Body of pancreas (tissue), 4 donors: Measurements from ENCODE around the gene GRIK1.

Experiments
- POLR2A ChIP-seq, 3 donors: fragments of 450-650 bp; IDR thresholded peaks; one replicate each; pipeline ENCODE4 v1.6.1; 2016; ENCODE audit warnings: antibody characterized with exemption in 3 of 3, mild to moderate bottlenecking in 2 of 3
- TF ChIP-seq, protein P1 (sequence below), 7 experiments: fragments of 450-650 bp in 4 of 7; fragments of 200-600 bp in 3 of 7; sonication (generic) in 3 of 7; IDR thresholded peaks; one replicate each; pipeline ENCODE4 v1.5.1; 2016 to 2019; ENCODE audit warnings: antibody characterized with exemption in 7 of 7

DNA sequence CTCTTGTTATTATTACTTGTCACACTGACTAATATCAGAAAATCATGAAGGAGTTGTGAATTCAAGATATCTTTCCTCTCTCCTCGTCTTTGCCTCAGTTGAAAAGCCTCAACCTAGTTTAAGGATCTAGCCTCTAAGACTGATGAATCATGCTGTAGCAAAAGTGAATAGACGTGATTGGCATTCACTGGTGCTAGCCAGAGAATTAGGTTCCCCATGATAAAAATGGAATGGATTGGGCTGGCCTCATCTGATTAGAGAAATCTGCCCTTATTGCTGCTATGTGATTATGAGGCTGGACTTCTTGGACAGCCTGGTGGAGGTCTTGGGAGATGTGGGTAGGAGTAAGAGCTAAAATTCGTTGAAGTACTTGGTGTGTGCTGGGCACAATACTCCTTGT is 432.8 kb downstream of the GRIK1 start:
- TF ChIP-seq, protein P1, sequence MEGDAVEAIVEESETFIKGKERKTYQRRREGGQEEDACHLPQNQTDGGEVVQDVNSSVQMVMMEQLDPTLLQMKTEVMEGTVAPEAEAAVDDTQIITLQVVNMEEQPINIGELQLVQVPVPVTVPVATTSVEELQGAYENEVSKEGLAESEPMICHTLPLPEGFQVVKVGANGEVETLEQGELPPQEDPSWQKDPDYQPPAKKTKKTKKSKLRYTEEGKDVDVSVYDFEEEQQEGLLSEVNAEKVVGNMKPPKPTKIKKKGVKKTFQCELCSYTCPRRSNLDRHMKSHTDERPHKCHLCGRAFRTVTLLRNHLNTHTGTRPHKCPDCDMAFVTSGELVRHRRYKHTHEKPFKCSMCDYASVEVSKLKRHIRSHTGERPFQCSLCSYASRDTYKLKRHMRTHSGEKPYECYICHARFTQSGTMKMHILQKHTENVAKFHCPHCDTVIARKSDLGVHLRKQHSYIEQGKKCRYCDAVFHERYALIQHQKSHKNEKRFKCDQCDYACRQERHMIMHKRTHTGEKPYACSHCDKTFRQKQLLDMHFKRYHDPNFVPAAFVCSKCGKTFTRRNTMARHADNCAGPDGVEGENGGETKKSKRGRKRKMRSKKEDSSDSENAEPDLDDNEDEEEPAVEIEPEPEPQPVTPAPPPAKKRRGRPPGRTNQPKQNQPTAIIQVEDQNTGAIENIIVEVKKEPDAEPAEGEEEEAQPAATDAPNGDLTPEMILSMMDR (IDR thresholded peaks at IDR 0.05): no peak
- no peak for TF ChIP-seq POLR2A (IDR thresholded peaks at IDR 0.05)
